GM12878 (cell line): ENCODE results near the gene GOLGA6L2. TPM values are rescaled to one million over a fixed set of nuclear protein-coding genes. Genes with fewer than 3 reads are reported as not detected.
"Not testable (repeated sequence)": the region's sequence is repeated elsewhere in the genome, so short reads cannot be mapped to it uniquely, and the experiment has no call there.

Source experiments
- ATAC-seq: fragments of 200-7000 bp; cut with Tn5 transposase; 3 replicates; pipeline ENCODE4 v1.9.1; 2020; ENCODE audit warnings: mild to moderate bottlenecking, moderate library complexity
- BruUV-seq: library from RNA; stranded (reverse); fragments of 400-500 nt; replicated peaks from 2 replicates; lab custom pipeline; 2021; lab: Mats Ljungman, UMichigan
- CTCF ChIA-PET: fragments of 300-600 bp; sonication (Branson Sonifier 250); formaldehyde crosslinking; extraction: SDS; loops from one replicate; lab custom pipeline; 2021; ENCODE audit warnings: inconsistent platforms; lab: Yijun Ruan, JAX
- POLR2A ChIA-PET: fragments of 350-600 bp; formaldehyde crosslinking; extraction: SDS; loops from one replicate; lab custom pipeline; 2021; ENCODE audit warnings: inconsistent platforms; lab: Charles Lee
- RAD21 ChIA-PET: fragments of 300-600 bp; sonication (Branson Sonifier 250); formaldehyde crosslinking; loops from one replicate; lab custom pipeline; 2023; ENCODE audit warnings: antibody characterized with exemption; ENCODE audit not compliant: unreplicated experiment; lab: Charles Lee
- SMC1A ChIA-PET: fragments of 300-600 bp; sonication (Branson Sonifier 250); formaldehyde crosslinking; loops from one replicate; lab custom pipeline; 2023; ENCODE audit not compliant: unreplicated experiment, uncharacterized antibody; lab: Charles Lee
- DNase-seq: peaks from one replicate; pipeline ENCODE4 v3.0.0-alpha.2; 2011; ENCODE audit warnings: low read depth, low spot score
- FAIRE-seq: peaks from 3 replicates; lab custom pipeline; 2011; peaks lifted over from hg19 to GRCh38; lab: Jason Lieb, UNC
- H2AFZ ChIP-seq: 2 replicates; pipeline ENCODE4 v1.6.0; 2011; ENCODE audit warnings: low read depth, low read length, control low read depth; ENCODE audit not compliant: control insufficient read depth
- H3K27ac ChIP-seq: 2 replicates; pipeline ENCODE4 v1.5.1; 2011; ENCODE audit warnings: control low read depth; ENCODE audit not compliant: control insufficient read depth, insufficient read depth
- H3K27me3 ChIP-seq, 2 experiments: replicated peaks in 1 of 2; 2 replicates each; pipeline versions ENCODE4 v1.6.0 to v1.6.1; 2011; ENCODE audit warnings: low read length in 1 of 2; ENCODE audit not compliant: control insufficient read depth in 2 of 2, insufficient read depth in 2 of 2
- H3K36me3 ChIP-seq, 2 experiments: 2 replicates each; pipeline ENCODE4 v1.5.1; 2011; ENCODE audit warnings: low read length in 1 of 2; ENCODE audit not compliant: control insufficient read depth in 2 of 2, insufficient read depth in 2 of 2
- H3K4me1 ChIP-seq: 2 replicates; pipeline ENCODE4 v1.6.1; 2011; ENCODE audit warnings: mild to moderate bottlenecking, low read length, moderate library complexity, mixed read lengths; ENCODE audit not compliant: control insufficient read depth, insufficient read depth
- H3K4me2 ChIP-seq: 2 replicates; pipeline ENCODE4 v1.6.0; 2011; ENCODE audit warnings: control low read depth; ENCODE audit not compliant: control insufficient read depth, insufficient read depth
- H3K4me3 ChIP-seq: fragments of 200-600 bp; sonication (generic); 2 replicates; pipeline ENCODE4 v1.5.1; 2016
- H3K79me2 ChIP-seq: 2 replicates; pipeline ENCODE4 v1.6.0; 2011; ENCODE audit warnings: low read length; ENCODE audit not compliant: control insufficient read depth, insufficient read depth
- H3K9ac ChIP-seq: 2 replicates; pipeline ENCODE4 v1.8.0; 2011; ENCODE audit warnings: low read length, control low read depth, mixed read lengths; ENCODE audit not compliant: control insufficient read depth, insufficient read depth
- H3K9me3 ChIP-seq: replicated peaks from 3 replicates; pipeline ENCODE4 v1.5.1; 2011; ENCODE audit warnings: mild to moderate bottlenecking, low read length; ENCODE audit not compliant: control insufficient read depth, insufficient read depth
- H4K20me1 ChIP-seq: 2 replicates; pipeline ENCODE4 v1.6.0; 2011; ENCODE audit not compliant: control insufficient read depth, insufficient read depth
- ATF7 ChIP-seq: fragments of 450-650 bp; IDR thresholded peaks from 2 replicates; pipeline ENCODE4 v1.6.1; 2016; ENCODE audit warnings: low read depth, mild to moderate bottlenecking
- BHLHE40 ChIP-seq, 2 experiments: fragments of 450-650 bp in 1 of 2; IDR thresholded peaks; 2 replicates each; pipeline ENCODE4 v1.6.1; 2011 to 2017; ENCODE audit warnings: low read depth in 2 of 2, borderline replicate concordance in 1 of 2, improper control_type of control experiment in 1 of 2, low read length in 1 of 2, mild to moderate bottlenecking in 1 of 2
- IKZF1 ChIP-seq: fragments of 450-650 bp; conservative IDR thresholded peaks from 2 replicates; pipeline ENCODE4 v1.6.1; 2017; ENCODE audit warnings: antibody characterized with exemption, mild to moderate bottlenecking
- MEF2A ChIP-seq: IDR thresholded peaks from 2 replicates; pipeline ENCODE4 v1.6.1; 2011; ENCODE audit warnings: low read depth, mild to moderate bottlenecking, low read length, moderate library complexity; ENCODE audit not compliant: insufficient read depth
- POLR2AphosphoS2 ChIP-seq: IDR thresholded peaks from 2 replicates; pipeline ENCODE4 v1.6.1; 2011; ENCODE audit warnings: low read depth, mild to moderate bottlenecking, low read length, improper control_type of control experiment, moderate library complexity
- SRF ChIP-seq, 2 experiments: IDR thresholded peaks; 2 replicates each; pipeline ENCODE4 v1.6.1; 2011; ENCODE audit warnings: low read depth in 2 of 2, low read length in 2 of 2, mild to moderate bottlenecking in 1 of 2, moderate library complexity in 1 of 2
- ZBED1 ChIP-seq: IDR thresholded peaks from 2 replicates; pipeline ENCODE4 v1.6.1; 2016; ENCODE audit warnings: borderline replicate concordance
- WGBS: methylation state at CpG from one replicate; pipeline ENCODE4 v1.1.6; 2016; ENCODE audit warnings: low lambda C conversion rate; ENCODE audit not compliant: insufficient replicate concordance, insufficient coverage; ENCODE audit errors: missing lambda C conversion rate; 5-methylcytosine and 5-hydroxymethylcytosine counted together
- in situ Hi-C: fragments of 300-500 bp; cut with MboI; formaldehyde crosslinking; loops from 9 replicates; pipeline ENCODE4 v1.14.3; 2018; ENCODE audit warnings: mixed read lengths
- intact Hi-C: fragments of 100-400 bp; cut with micrococcal nuclease; formaldehyde crosslinking; loops from one replicate; pipeline ENCODE4 v1.14.2; 2022; ENCODE audit not compliant: unreplicated experiment
- polyA plus RNA-seq, 11 experiments: library from polyadenylated mRNA; depleted of rRNA in 4 of 11; unstranded in 6 of 11; stranded (reverse) in 5 of 11; fragments of >200 nt; fragmentation: Nextera tagmentation in 4 of 11; fragmentation: Illumina TruSeq in 1 of 11; extraction: Ambion mirVana in 4 of 11; extraction: Trizol in 1 of 11; gene quantifications; 1 replicate in 1 of 11; 2 replicates in 10 of 11; pipeline versions ENCODE4 v1.2.1 to v1.2.3, GENCODE V29; 2011 to 2016; ENCODE audit warnings: inconsistent platforms in 2 of 11, missing spikeins in 2 of 11, low read depth in 1 of 11
- total RNA-seq, 4 experiments: library from RNA; depleted of rRNA in 3 of 4; stranded (reverse); fragments of >200 nt in 3 of 4; fragmentation: Illumina TruSeq in 1 of 4; extraction: Trizol in 1 of 4; gene quantifications; 2 replicates each; pipeline versions ENCODE4 v1.2.1 to v1.2.3, GENCODE V29; 2013 to 2021
- TF ChIP-seq, protein P1 (sequence below): fragments of 450-650 bp; IDR thresholded peaks from 2 replicates; pipeline ENCODE4 v1.6.1; 2017; ENCODE audit warnings: low read depth, mild to moderate bottlenecking, moderate library complexity

Gene GOLGA6L2
- total and polyA plus RNA-seq, 10 of the 15 experiments (the other 5 are each of a cell fraction or from before 2014, with no cell fraction given), result not detected

- WGBS, result 39% methylated on average over 4 of the region's 4 CpGs
- H3K27me3 ChIP-seq, RAD21 ChIA-PET, DNase-seq, H3K9ac ChIP-seq, H3K4me1 ChIP-seq, H3K36me3 ChIP-seq, in situ Hi-C loops, H4K20me1 ChIP-seq, POLR2A ChIA-PET, H3K27ac ChIP-seq, intact Hi-C loops, FAIRE-seq, H3K4me2 ChIP-seq, H3K79me2 ChIP-seq, ATAC-seq, SMC1A ChIA-PET, CTCF ChIA-PET, BruUV-seq, H3K9me3 ChIP-seq, H3K4me3 ChIP-seq, H2AFZ ChIP-seq: not testable (repeated sequence)
Observed at GRCh38 chr15:23398357-23398756, 48.7 kb downstream of the GOLGA6L2 start.

- no peak for ATAC-seq
- H3K36me3 ChIP-seq, result no peaks in the 10 kb centered on the region
- H3K27ac ChIP-seq, result no peak overlapping the region
- TF ChIP-seq POLR2AphosphoS2 (no peak), ATF7 (no peak), IKZF1 (no peak), ZBED1 (no peak), SRF (IDR thresholded peaks at IDR 0.05; ENCODE audit: low read depth in 2 of 2, low read length in 2 of 2) (no peak), MEF2A (no peak), BHLHE40 (IDR thresholded peaks at IDR 0.05; ENCODE audit: borderline replicate concordance in 1 of 2, low read depth in 2 of 2, low read length in 1 of 2) (no peak)
- TF ChIP-seq, protein P1, sequence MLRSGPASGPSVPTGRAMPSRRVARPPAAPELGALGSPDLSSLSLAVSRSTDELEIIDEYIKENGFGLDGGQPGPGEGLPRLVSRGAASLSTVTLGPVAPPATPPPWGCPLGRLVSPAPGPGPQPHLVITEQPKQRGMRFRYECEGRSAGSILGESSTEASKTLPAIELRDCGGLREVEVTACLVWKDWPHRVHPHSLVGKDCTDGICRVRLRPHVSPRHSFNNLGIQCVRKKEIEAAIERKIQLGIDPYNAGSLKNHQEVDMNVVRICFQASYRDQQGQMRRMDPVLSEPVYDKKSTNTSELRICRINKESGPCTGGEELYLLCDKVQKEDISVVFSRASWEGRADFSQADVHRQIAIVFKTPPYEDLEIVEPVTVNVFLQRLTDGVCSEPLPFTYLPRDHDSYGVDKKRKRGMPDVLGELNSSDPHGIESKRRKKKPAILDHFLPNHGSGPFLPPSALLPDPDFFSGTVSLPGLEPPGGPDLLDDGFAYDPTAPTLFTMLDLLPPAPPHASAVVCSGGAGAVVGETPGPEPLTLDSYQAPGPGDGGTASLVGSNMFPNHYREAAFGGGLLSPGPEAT, result no peak
- no peak overlapping the region for H2AFZ ChIP-seq
- RAD21 ChIA-PET, result no interaction called here
- CTCF ChIA-PET, result no interaction called here
- H3K4me2 ChIP-seq, result no peak overlapping the region
- SMC1A ChIA-PET, result no interaction called here
- no peaks in the 10 kb centered on the region for H3K9me3 ChIP-seq
- no peaks in the 10 kb centered on the region for H4K20me1 ChIP-seq
- BruUV-seq, result no TSS peak
- DNase-seq, result no peak
- in situ Hi-C loops, result no loop called here
- H3K27me3 ChIP-seq, result no peaks in the 10 kb centered on the region; a peak in 1 of 4 replicates
- H3K9ac ChIP-seq, result no peak overlapping the region
- intact Hi-C loops, result no loop called here
- no peak for FAIRE-seq
- H3K79me2 ChIP-seq, result no peaks in the 10 kb centered on the region
- H3K4me3 ChIP-seq, result no peak overlapping the region
- POLR2A ChIA-PET, result no interaction called here
- 32% methylated on average over 7 of the region's 7 CpGs for WGBS
- H3K4me1 ChIP-seq, result no peaks in the 10 kb centered on the region
Observed at GRCh38 chr15:23397779-23398178, 49.3 kb downstream of the GOLGA6L2 start.
